ENCODE measurements around the gene SORBS1. TPM values are rescaled to one million over a fixed set of nuclear protein-coding genes. Genes with fewer than 3 reads are reported as not detected.

SORBS1 gene
- total and polyA plus RNA-seq, 2 donors (not counting 1 experiment from before 2014, with no cell fraction given) = 0.21 to 1.5 TPM

GRCh38 chr10:95566136-95566535 lies 5.0 kb upstream of the SORBS1 start:
- Histone ChIP-seq H3K27ac (ENCODE audit: low read length in 2 of 2) (no peak overlapping the region), H3K36me3 (replicated peaks in 1 of 2; ENCODE audit: control extremely low read depth in 1 of 2, control insufficient read depth in 1 of 2, extremely low read depth in 1 of 2, insufficient read depth in 2 of 2, low read length in 1 of 2) (no peaks in the 10 kb centered on the region), H3K4me3 (ENCODE audit: control extremely low read depth in 1 of 5, extremely low read depth in 1 of 5, insufficient read depth in 1 of 5, low read depth in 2 of 5, low read length in 4 of 5) (no peak overlapping the region), H4K20me1 (ENCODE audit: control insufficient read depth, insufficient read depth, low read length, poor library complexity, severe bottlenecking) (no peaks in the 10 kb centered on the region), H3K9me3 (ENCODE audit: control extremely low read depth in 1 of 3, control insufficient read depth in 2 of 3, insufficient read depth in 1 of 3, low read length in 2 of 3) (no peaks in the 10 kb centered on the region), H3K27me3 (replicated peaks in 1 of 4; ENCODE audit: control extremely low read depth in 1 of 4, control insufficient read depth in 3 of 4, insufficient read depth in 4 of 4, low read length in 3 of 4) (no peaks in the 10 kb centered on the region), H2AFZ (ENCODE audit: insufficient read depth, low read depth, low read length, poor library complexity, severe bottlenecking) (no peak overlapping the region), H3K4me1 (ENCODE audit: control insufficient read depth in 2 of 2, insufficient read depth in 2 of 2, low read length in 2 of 2) (peaks cover 4% of the 10 kb centered on the region in 2 donors), H3K4me2 (replicated peaks; ENCODE audit: low read depth, low read length, poor library complexity, severe bottlenecking) (no peak overlapping the region), H3K9ac (ENCODE audit: low read length) (no peak overlapping the region), H3K79me2 (ENCODE audit: control insufficient read depth, insufficient read depth, low read length) (no peaks in the 10 kb centered on the region)
- no peaks in the 10 kb centered on the region for H3K27me3 Mint-ChIP-seq
- peaks cover 6% of the 10 kb centered on the region for H3K4me1 Mint-ChIP-seq
- no peak overlapping the region for H3K4me3 Mint-ChIP-seq
- TF ChIP-seq EZH2 (IDR thresholded peaks at IDR 0.05; ENCODE audit: borderline replicate concordance, insufficient read depth, low read depth, low read length, poor library complexity, severe bottlenecking) (no peak), CTCF (IDR thresholded peaks at IDR 0.05) (no peak)
- ChIA-PET CTCF (no interaction called here), POLR2A (no interaction called here)
- no peak overlapping the region for H3K27ac Mint-ChIP-seq
- 92% methylated on average over 5 of the region's 6 CpGs for WGBS (ENCODE audit: insufficient coverage)
- DNase-seq (no peak), ATAC-seq (ENCODE audit: low read depth) (no peak)
- no peaks in the 10 kb centered on the region for H3K9me3 Mint-ChIP-seq (ENCODE audit: insufficient read depth)
- intact Hi-C loops (cut with micrococcal nuclease) = no loop called here

GRCh38 chr10:95565336-95565735 lies 4.2 kb upstream of the SORBS1 start:
- no peak for DNase-seq
- H3K27ac Mint-ChIP-seq = no peak overlapping the region

More at GRCh38 chr10:95565336-95565735, 4.2 kb upstream of the SORBS1 start:
- no peak overlapping the region for H3K4me3 ChIP-seq (ENCODE audit: control extremely low read depth in 1 of 5, extremely low read depth in 1 of 5, insufficient read depth in 1 of 5, low read depth in 2 of 5, low read length in 4 of 5)
- Mint-ChIP-seq H3K27me3 (peaks cover 1% of the 10 kb centered on the region), H3K9me3 (ENCODE audit: insufficient read depth) (no peaks in the 10 kb centered on the region), H3K4me1 (peaks cover 10% of the 10 kb centered on the region), H3K4me3 (no peak overlapping the region)
- H3K9ac ChIP-seq (ENCODE audit: low read length) = no peak overlapping the region
- no peak overlapping the region for H3K27ac ChIP-seq (ENCODE audit: low read length in 2 of 2)
- ChIA-PET POLR2A (no interaction called here), CTCF (no interaction called here)
- H3K36me3 ChIP-seq (replicated peaks in 1 of 2; ENCODE audit: control extremely low read depth in 1 of 2, control insufficient read depth in 1 of 2, extremely low read depth in 1 of 2, insufficient read depth in 2 of 2, low read length in 1 of 2) = no peaks in the 10 kb centered on the region
- H3K4me2 ChIP-seq (replicated peaks; ENCODE audit: low read depth, low read length, poor library complexity, severe bottlenecking) = no peak overlapping the region
- H3K9me3 ChIP-seq (ENCODE audit: control extremely low read depth in 1 of 3, control insufficient read depth in 2 of 3, insufficient read depth in 1 of 3, low read length in 2 of 3) = no peaks in the 10 kb centered on the region
- peaks cover 5 to 7% of the 10 kb centered on the region in 2 donors for H3K4me1 ChIP-seq (ENCODE audit: control insufficient read depth in 2 of 2, insufficient read depth in 2 of 2, low read length in 2 of 2)
- H4K20me1 ChIP-seq (ENCODE audit: control insufficient read depth, insufficient read depth, low read length, poor library complexity, severe bottlenecking) = no peaks in the 10 kb centered on the region
- no peak overlapping the region for H2AFZ ChIP-seq (ENCODE audit: insufficient read depth, low read depth, low read length, poor library complexity, severe bottlenecking)
- peaks cover 0 to 5% (median 0%) of the 10 kb centered on the region in 4 experiments for H3K27me3 ChIP-seq (replicated peaks in 1 of 4; ENCODE audit: control extremely low read depth in 1 of 4, control insufficient read depth in 3 of 4, insufficient read depth in 4 of 4, low read length in 3 of 4)
- TF ChIP-seq CTCF (IDR thresholded peaks at IDR 0.05) = no peak
- TF ChIP-seq EZH2 (IDR thresholded peaks at IDR 0.05; ENCODE audit: borderline replicate concordance, insufficient read depth, low read depth, low read length, poor library complexity, severe bottlenecking) = no peak
- no peaks in the 10 kb centered on the region for H3K79me2 ChIP-seq (ENCODE audit: control insufficient read depth, insufficient read depth, low read length)
- intact Hi-C loops (cut with micrococcal nuclease) = no loop called here
- 100% methylated on average over 1 of the region's 7 CpGs for WGBS (ENCODE audit: insufficient coverage)
- no peak for ATAC-seq (ENCODE audit: low read depth)
